ACC112 (cell line): ENCODE results near the gene IFNL4.

Source experiments
- H2AFZ ChIP-seq: fragments of 200-600 bp; sonication (generic); one replicate; pipeline ENCODE4 v1.6.0; 2017; ENCODE audit warnings: antibody characterized with exemption, low read length; ENCODE audit not compliant: unreplicated experiment
- H3K27ac ChIP-seq: fragments of 200-600 bp; sonication (generic); 2 replicates; pipeline ENCODE4 v1.5.1; 2014; ENCODE audit warnings: low read depth, mild to moderate bottlenecking, antibody characterized with exemption, low read length, moderate library complexity
- H3K27me3 ChIP-seq: fragments of 200-600 bp; sonication (generic); 2 replicates; pipeline ENCODE4 v1.6.1; 2014; ENCODE audit warnings: mild to moderate bottlenecking, antibody characterized with exemption, low read length, moderate library complexity, mixed read lengths; ENCODE audit not compliant: insufficient read depth
- H3K36me3 ChIP-seq: fragments of 200-600 bp; sonication (generic); 2 replicates; pipeline ENCODE4 v1.6.1; 2016; ENCODE audit warnings: mild to moderate bottlenecking, antibody characterized with exemption, low read length, moderate library complexity, mixed read lengths; ENCODE audit not compliant: insufficient read depth
- H3K4me1 ChIP-seq: fragments of 200-600 bp; sonication (generic); one replicate; pipeline ENCODE4 v1.6.1; 2016; ENCODE audit warnings: low read length, mixed read lengths; ENCODE audit not compliant: insufficient read depth, unreplicated experiment, control insufficient read depth
- H3K4me3 ChIP-seq: fragments of 200-600 bp; sonication (generic); 2 replicates; pipeline ENCODE4 v1.5.1; 2014; ENCODE audit warnings: mild to moderate bottlenecking, low read depth, low read length
- H3K79me2 ChIP-seq: fragments of 200-600 bp; sonication (generic); one replicate; pipeline ENCODE4 v1.6.0; 2016; ENCODE audit warnings: low read length; ENCODE audit not compliant: control insufficient read depth, unreplicated experiment, insufficient read depth

The IFNL4 gene

GRCh38 chr19:39203372-39204341, 45.0 kb downstream of the IFNL4 start, which contains the start of gene SYCN:
SYCN (minus strand) TSS chr19:39204263; CDS start chr19:39204254, 9 bp downstream.
- Histone ChIP-seq H3K27ac (no peak within 1 kb of the TSS), H3K4me3 (no peak within 1 kb of the TSS)

DNA sequence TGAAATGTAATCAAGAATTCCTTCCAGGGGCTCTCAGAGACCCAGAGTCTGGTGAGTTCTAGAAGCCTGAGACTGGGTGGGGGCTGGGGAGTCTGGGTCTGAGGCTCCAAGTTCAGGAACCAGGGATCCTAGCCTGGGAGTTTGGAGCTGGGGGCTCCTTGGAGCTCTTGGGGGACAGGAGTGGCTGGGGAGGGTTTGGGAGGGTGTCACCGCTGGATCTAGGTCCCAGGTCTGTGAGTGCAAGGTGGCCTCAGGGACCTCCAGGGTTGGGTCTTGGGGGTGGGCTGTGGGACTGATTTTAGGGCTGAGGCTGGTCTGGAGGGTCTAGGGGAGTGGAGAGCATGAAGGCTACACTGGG, 45.7 kb downstream of the IFNL4 start:
- Histone ChIP-seq H3K27ac (no peak overlapping the region), H2AFZ (no peak overlapping the region), H3K4me1 (peaks cover 2% of the 10 kb centered on the region), H3K79me2 (no peaks in the 10 kb centered on the region), H3K4me3 (no peak overlapping the region), H3K36me3 (no peaks in the 10 kb centered on the region), H3K27me3 (peaks cover 26% of the 10 kb centered on the region)

More at GRCh38 chr19:39203372-39204341, 45.0 kb downstream of the IFNL4 start, which contains the start of gene SYCN:
- Histone ChIP-seq H2AFZ (no peak within 1 kb of the TSS), H3K4me1 (no peaks in the 10 kb centered on the region), H3K79me2 (no peaks in the 10 kb centered on the region), H3K27me3 (peaks cover 24% of the 10 kb centered on the region), H3K36me3 (no peaks in the 10 kb centered on the region)

DNA sequence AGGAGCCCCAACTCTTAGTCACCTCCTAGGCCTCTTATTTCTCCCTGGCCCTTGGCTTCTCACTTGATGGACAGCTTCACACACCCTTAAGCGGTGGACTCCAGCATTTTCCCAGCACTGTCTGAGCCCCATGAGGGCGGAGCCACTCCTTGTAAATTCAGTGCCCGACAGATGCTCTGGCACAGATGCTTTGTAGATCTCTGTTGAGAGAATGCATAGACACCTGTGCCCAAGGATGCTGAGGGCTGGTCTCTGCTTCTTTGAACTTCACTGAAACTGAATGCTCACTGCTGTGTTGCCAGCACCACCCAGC, 47.9 kb downstream of the IFNL4 start:
- Histone ChIP-seq H3K27ac (no peak overlapping the region), H3K79me2 (no peaks in the 10 kb centered on the region), H2AFZ (no peak overlapping the region), H3K27me3 (peaks cover 46% of the 10 kb centered on the region), H3K4me3 (no peak overlapping the region), H3K4me1 (peaks cover 4% of the 10 kb centered on the region), H3K36me3 (no peaks in the 10 kb centered on the region)

DNA sequence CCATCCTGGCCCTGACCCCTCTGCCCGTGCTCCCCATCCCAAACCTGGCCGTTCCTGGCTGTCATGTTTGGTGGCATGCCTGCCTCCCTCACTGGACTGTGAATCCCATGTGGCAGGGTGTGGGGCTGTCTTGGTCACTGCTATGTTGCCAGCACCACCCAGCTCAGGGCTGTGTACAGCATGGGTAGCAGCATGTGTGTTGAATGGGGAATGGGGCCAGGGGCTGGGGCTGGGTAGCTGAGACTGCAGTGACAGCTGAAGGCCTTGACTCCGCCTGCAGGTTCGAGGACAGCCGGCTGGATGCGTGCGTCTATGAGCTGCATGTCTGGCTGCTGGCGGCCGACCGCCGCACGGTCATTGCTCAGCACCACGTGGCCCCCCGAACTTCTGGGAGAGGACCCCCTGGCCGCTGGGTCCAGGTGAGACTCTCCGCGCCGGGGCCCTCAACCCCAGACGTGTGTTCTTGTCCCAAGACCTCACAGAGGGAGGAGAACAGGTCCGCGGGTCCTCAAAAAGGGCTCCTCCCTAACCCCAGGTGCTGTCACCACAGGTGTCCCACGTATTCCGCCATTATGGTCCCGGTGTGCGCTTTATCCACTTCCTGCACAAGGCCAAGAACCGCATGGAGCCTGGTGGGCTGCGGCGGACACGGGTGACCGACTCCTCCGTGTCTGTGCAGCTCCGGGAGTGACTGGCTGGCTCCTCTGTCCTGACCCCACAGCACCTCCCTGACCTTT, 48.4 kb downstream of the IFNL4 start:
- H3K79me2 ChIP-seq = no peaks in the 10 kb centered on the region
- no peak overlapping the region for H3K27ac ChIP-seq
- H2AFZ ChIP-seq = no peak overlapping the region
- H3K36me3 ChIP-seq = no peaks in the 10 kb centered on the region
- H3K27me3 ChIP-seq = peaks cover 50% of the 10 kb centered on the region
- H3K4me1 ChIP-seq = peaks cover 4% of the 10 kb centered on the region
- no peak overlapping the region for H3K4me3 ChIP-seq

DNA sequence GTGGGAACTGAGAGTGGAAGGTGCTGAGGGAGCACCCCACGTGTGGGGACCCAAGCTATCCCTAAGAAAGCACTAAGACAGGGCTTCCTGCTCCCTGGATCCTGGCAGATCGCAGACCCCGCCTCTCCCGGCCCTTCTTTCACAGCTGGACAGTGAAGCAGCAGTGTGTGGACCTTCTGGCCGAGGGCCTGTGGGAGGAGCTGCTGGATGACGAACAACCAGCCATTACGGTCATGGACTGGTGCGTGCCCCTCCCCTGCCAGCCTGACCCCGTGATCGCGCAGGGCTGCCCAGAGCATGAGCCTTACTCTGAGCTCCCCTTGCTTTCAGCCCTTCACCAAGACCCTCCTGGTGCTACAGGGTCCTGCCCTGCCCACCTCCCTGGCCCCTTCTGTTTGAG, 49.6 kb downstream of the IFNL4 start:
- Histone ChIP-seq H3K36me3 (no peaks in the 10 kb centered on the region), H3K79me2 (no peaks in the 10 kb centered on the region), H3K27ac (no peak overlapping the region), H3K4me1 (peaks cover 4% of the 10 kb centered on the region), H3K4me3 (no peak overlapping the region), H2AFZ (no peak overlapping the region), H3K27me3 (peaks cover 46% of the 10 kb centered on the region)

DNA sequence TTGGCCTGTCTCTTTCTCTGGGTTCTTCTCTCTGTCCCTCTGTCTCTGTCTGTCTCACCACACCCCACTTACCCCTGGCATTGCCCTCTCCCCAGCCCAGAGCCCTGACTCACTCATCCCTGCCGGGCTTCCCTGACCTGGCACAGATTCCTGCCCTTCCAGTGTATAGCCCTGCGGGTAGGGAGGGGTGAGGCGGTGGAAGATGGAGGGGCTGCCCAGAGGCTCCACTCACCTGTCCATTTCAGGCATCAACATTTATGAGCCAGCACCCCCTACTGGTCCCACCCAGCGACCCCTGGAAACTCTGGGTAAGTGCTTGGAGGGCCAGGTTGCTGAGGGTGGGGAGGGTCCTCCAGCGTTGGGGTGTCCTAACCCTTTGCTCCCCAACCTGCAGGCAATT, 50.8 kb downstream of the IFNL4 start:
- peaks cover 4% of the 10 kb centered on the region for H3K4me1 ChIP-seq
- H2AFZ ChIP-seq = no peak overlapping the region
- H3K36me3 ChIP-seq = no peaks in the 10 kb centered on the region
- H3K4me3 ChIP-seq = no peak overlapping the region
- H3K27ac ChIP-seq = no peak overlapping the region
- H3K79me2 ChIP-seq = no peaks in the 10 kb centered on the region
- H3K27me3 ChIP-seq = peaks cover 33% of the 10 kb centered on the region

- Histone ChIP-seq H3K79me2 (no peaks in the 10 kb centered on the region), H3K27me3 (peaks cover 30% of the 10 kb centered on the region), H2AFZ (no peak within 1 kb of the TSS), H3K4me3 (peak within 1 kb of the TSS; percentile 47; the same call in 1 of the 2 replicates), H3K27ac (no peak within 1 kb of the TSS), H3K4me1 (peaks cover 4% of the 10 kb centered on the region), H3K36me3 (no peaks in the 10 kb centered on the region)
Observed at GRCh38 chr19:39196860-39197562, 51.6 kb downstream of the IFNL4 start, which contains the start of gene NCCRP1. NCCRP1 (plus strand) TSS chr19:39196964; CDS start chr19:39196983, 19 bp downstream.

GRCh38 chr19:39196320-39196719, 52.3 kb downstream of the IFNL4 start:
- peaks cover 30% of the 10 kb centered on the region for H3K27me3 ChIP-seq
- no peak overlapping the region for H2AFZ ChIP-seq
- peaks cover 4% of the 10 kb centered on the region for H3K4me1 ChIP-seq
- no peaks in the 10 kb centered on the region for H3K79me2 ChIP-seq
- no peak overlapping the region for H3K4me3 ChIP-seq
- H3K27ac ChIP-seq = no peak overlapping the region
- H3K36me3 ChIP-seq = no peaks in the 10 kb centered on the region
